NCI-H2227 (cell line): ENCODE results near the gene TIMP3.
A peak's percentile ranks its signal among the peaks of the same experiment; 100 is the strongest.
"Not testable (repeated sequence)": the region's sequence is repeated elsewhere in the genome, so short reads cannot be mapped to it uniquely, and the experiment has no call there.

ENCODE experiments used
- DNase-seq: peaks from one replicate; lab custom pipeline; 2025; ENCODE audit not compliant: unreplicated experiment; lab: John Stamatoyannopoulos, UW

TIMP3 gene

GRCh38 chr22:32801537-32802236, at the start of gene TIMP3:
Gene TIMP3, plus strand, starts transcription at chr22:32801705. Its CDS starts 297 bp downstream, at chr22:32802002.
- DNase-seq, result peak; percentile 64

GRCh38 chr22:32752326-32752725, 49.2 kb upstream of the TIMP3 start:
- DNase-seq, result no peak

- no peak for DNase-seq
Observed at GRCh38 chr22:32752816-32753520, 48.5 kb upstream of the TIMP3 start.

GRCh38 chr22:32753591-32753990, 47.9 kb upstream of the TIMP3 start:
- no peak for DNase-seq

DNA sequence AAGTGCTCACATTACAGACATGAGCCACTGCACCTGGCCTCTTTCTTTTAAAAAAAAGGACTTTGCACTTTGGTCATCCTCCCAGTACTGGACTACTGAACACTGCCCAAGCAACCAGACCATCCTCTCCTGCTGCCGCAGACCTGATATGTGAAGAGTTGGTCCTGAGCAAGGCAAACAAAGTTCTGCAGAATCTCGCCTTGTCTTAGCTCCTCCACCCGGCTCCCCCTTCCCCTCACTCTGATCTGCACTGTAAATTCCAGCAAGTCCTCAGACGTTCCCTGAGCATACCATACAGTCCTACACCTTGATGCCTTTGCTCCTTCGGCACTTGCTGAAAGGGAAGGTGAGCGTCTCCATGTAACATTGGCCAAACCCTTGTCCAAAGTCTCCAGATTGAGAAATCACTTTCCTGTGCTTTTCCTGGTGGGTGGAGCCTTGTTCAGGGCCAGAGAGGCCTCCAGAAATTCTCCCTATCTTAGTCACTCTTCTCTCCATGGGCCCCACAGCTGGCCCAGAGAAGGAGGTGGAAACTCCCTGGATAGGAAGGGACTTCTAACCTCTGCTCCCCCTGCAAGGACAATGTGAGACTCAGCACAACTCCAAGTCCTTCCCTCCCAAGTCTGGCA, 47.0 kb upstream of the TIMP3 start:
- DNase-seq, result no peak

DNA sequence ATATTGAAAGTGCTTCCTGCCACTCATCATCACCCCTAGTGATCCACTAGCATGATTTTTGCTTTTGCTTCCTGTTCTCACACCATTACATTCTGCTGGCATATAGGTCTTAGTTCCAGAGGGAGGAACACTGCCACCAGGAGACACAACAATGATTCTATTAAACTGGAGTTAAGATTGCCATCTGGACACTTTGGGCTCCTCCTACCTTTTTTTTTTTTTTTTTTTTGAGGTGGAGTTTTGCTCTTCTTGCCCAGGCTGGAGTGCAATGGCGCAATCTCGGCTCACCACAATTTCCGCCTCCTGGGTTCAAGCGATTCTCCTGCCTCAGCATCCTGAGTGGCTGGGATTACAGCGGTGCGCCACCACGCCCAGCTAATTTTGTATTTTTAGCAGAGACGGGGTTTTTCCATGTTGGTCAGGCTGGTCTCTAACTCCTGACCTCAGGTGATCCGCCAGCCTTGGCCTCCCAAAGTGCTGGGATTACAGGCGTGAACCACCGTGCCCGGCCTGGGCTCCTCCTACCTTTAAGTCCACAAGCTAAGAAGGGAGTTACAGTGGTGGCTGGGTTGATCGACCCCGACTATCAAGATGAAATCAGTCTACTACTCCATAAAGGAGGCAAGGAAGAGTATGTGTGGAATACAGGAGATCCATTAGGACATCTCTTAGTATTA, 44.3 kb upstream of the TIMP3 start:
- DNase-seq, result not testable (repeated sequence)

DNA sequence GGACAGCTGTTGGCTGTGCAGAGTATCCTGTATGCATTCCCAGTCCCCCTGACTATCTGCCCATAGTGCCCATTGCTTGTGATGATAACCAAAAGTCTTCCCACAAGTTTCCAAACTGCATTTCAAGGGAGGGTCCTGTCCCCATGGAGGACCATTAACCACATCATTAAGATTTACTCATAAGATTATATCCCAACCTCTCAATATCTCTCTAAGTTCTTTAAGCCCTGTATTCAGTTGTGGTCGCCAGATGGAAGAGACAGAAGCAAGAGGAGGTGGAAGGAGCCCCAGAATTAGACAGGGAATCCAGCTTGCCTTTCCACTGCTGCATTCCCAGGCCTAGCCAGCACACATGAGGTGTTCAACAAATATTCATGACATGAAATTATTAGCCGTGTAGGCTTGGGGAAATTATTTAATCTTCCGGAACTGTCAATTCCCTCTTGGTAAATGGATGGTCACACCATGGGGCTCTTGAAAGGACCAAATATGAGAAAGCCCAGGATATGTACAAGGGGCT, 42.6 kb upstream of the TIMP3 start:
- DNase-seq, result no peak

DNA sequence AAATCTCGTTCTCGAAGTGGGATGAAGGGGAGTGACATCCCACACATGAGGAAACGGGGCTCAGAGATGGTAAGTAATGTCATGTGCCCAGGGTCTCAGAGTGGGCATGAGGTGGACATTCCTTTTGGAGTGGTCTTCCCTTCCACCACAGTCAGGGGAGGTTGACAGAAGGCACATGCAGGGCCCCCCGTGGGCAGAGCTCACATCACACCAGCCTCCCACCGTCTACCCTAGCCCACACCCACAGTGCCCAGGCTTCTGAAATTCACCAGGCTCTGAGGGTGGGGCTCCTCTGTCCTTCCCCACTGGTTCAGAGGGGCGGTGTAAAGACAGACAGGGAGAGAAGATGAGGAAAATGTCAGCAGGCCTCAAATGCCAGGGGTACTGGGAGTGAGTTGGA, 41.1 kb upstream of the TIMP3 start:
- no peak for DNase-seq

- DNase-seq, result no peak
Observed at GRCh38 chr22:32760815-32761214, 40.7 kb upstream of the TIMP3 start.

GRCh38 chr22:32761251-32761903, 40.1 kb upstream of the TIMP3 start:
- DNase-seq, result no peak

GRCh38 chr22:32764330-32765131, 37.0 kb upstream of the TIMP3 start:
- DNase-seq, result no peak

DNA sequence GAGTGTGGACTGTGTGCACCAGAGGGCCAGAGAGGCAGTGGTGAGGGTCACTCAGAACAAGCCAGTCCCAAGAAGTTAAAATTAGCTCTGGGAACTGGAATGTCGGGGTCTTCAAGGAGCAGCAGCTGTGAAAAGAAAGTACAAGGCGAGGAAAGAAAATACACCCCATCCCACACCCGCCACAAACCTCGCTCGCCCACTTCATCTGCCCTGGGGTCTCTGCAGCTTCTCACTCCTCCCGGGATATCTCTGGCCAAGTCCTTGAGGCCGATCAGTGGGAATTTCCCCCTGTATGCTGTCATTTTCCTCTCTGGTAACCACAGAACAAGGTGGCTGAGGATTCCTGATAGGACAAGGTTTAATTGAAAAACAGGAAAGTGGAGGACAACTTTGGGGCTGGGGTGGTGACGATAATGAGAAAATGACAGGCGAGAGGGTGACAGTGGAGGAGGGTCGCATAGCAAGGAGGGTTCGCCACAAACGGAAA, 36.3 kb upstream of the TIMP3 start:
- no peak for DNase-seq

- no peak for DNase-seq
Observed at GRCh38 chr22:32771756-32772155, 29.7 kb upstream of the TIMP3 start.

GRCh38 chr22:32775957-32776356, 25.5 kb upstream of the TIMP3 start:
- DNase-seq, result no peak

DNA sequence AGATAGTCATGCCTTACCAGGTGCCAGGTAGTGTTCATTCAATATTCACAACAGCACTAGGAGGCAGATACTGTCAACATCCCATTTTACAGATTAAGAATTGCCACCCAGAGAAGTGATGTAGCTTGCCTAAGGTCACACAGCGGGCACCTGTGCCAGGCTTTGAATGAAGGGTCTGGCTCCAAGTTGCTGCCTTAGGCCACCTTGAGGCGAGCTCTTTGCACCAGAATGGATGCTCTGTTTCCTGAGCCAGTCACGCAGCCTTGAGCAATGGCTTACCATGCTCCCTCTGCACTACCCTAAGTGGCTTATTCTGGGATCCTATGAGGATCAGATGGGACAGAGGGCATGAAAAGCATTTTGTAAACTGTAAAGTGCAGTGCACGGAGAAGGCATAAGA, 25.1 kb upstream of the TIMP3 start:
- no peak for DNase-seq

DNA sequence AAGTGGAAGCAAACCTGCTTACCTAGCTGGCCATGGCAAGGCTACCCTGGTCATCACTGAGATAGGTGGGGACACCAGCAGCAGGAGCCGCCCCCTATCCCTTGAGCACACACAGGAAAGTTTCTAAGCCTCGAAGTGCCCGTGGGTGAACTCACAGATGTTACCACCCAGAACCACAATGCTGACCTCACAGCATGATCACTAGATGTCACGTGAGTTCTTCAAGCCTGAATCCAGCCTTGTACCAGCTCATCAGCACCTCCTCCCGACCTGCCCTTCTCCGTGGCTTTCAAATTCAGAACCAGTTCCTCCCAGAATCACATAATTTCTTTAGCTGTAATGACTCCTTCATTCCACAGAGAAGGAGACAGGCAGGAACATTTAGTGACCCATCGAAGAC, 24.7 kb upstream of the TIMP3 start:
- DNase-seq, result no peak

GRCh38 chr22:32777987-32778386, 23.5 kb upstream of the TIMP3 start:
- peak; percentile 2 for DNase-seq

GRCh38 chr22:32780726-32781310, 20.7 kb upstream of the TIMP3 start:
- DNase-seq, result no peak

DNA sequence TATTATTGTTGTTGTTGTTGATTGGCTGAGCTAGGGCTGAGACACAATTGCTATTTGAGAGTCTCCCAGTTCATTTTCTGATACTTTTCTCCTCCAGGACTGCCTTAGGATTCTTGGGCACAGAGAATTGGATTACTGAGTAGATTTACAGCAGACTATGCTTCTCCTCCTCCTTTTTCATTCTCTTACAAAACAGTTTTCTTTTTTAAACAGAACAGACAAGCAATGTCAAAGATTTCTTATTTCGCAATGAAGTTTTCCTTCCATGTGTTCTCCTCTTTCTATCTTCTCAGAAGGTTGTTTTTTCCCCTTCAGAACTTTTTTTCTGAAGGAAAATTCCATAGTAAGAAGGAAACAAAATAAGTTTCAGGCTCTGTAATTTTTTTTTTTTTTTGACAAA, 19.8 kb upstream of the TIMP3 start:
- no peak for DNase-seq
